ENCODE results near the gene GARS1.

Gene GARS1

GRCh38 chr7:30594540-30595435 is at the start of gene GARS1:
Gene GARS1 (plus strand): TSS chr7:30594878. CDS start chr7:30594922, 44 bp downstream.
- H3K4me1 ChIP-seq, result no peaks in the 10 kb centered on the region
- H3K4me3 ChIP-seq (ENCODE audit: low read depth, low read length), result peak within 1 kb of the TSS; percentile 83
- peak within 1 kb of the TSS; percentile 90 for H3K27ac ChIP-seq
- no peaks in the 10 kb centered on the region for H3K9me3 ChIP-seq (ENCODE audit: control insufficient read depth, low read length)
- no peak for TF ChIP-seq CTCF (IDR thresholded peaks at IDR 0.05)
- peak within 1 kb of the TSS; percentile 89 for H3K9ac ChIP-seq
- no peaks in the 10 kb centered on the region for H3K27me3 ChIP-seq (ENCODE audit: control insufficient read depth, insufficient read depth, low read length)
- peak within 1 kb of the TSS; percentile 88 for H2AFZ ChIP-seq
- peaks cover 25% of the 10 kb centered on the region for H3K79me2 ChIP-seq
- H3K4me2 ChIP-seq (ENCODE audit: low read length), result peak within 1 kb of the TSS; percentile 81
- no peaks in the 10 kb centered on the region for H3K36me3 ChIP-seq (ENCODE audit: control insufficient read depth, insufficient read depth, low read length)

- Histone ChIP-seq H3K4me3 (ENCODE audit: low read depth, low read length) (no peak overlapping the region), H3K79me2 (no peaks in the 10 kb centered on the region), H3K36me3 (ENCODE audit: control insufficient read depth, insufficient read depth, low read length) (no peaks in the 10 kb centered on the region), H3K27me3 (ENCODE audit: control insufficient read depth, insufficient read depth, low read length) (no peaks in the 10 kb centered on the region), H3K4me1 (peaks cover 12% of the 10 kb centered on the region), H3K27ac (no peak overlapping the region), H2AFZ (no peak overlapping the region), H3K9ac (no peak overlapping the region), H3K9me3 (ENCODE audit: control insufficient read depth, low read length) (no peaks in the 10 kb centered on the region), H3K4me2 (ENCODE audit: low read length) (no peak overlapping the region)
- no peak for TF ChIP-seq CTCF (IDR thresholded peaks at IDR 0.05)
These were observed 48.7 kb upstream of the GARS1 start for GRCh38 chr7:30545791-30546555.

GRCh38 chr7:30546596-30546995 is 48.1 kb upstream of the GARS1 start:
- Histone ChIP-seq H3K4me1 (peaks cover 16% of the 10 kb centered on the region), H3K79me2 (no peaks in the 10 kb centered on the region), H3K4me2 (ENCODE audit: low read length) (no peak overlapping the region), H2AFZ (no peak overlapping the region), H3K9ac (no peak overlapping the region), H3K27me3 (ENCODE audit: control insufficient read depth, insufficient read depth, low read length) (no peaks in the 10 kb centered on the region), H3K9me3 (ENCODE audit: control insufficient read depth, low read length) (no peaks in the 10 kb centered on the region), H3K36me3 (ENCODE audit: control insufficient read depth, insufficient read depth, low read length) (no peaks in the 10 kb centered on the region), H3K4me3 (ENCODE audit: low read depth, low read length) (no peak overlapping the region), H3K27ac (no peak overlapping the region)
- no peak for TF ChIP-seq CTCF (IDR thresholded peaks at IDR 0.05)

GRCh38 chr7:30548845-30549244 is 45.8 kb upstream of the GARS1 start:
- Histone ChIP-seq H3K36me3 (ENCODE audit: control insufficient read depth, insufficient read depth, low read length) (no peaks in the 10 kb centered on the region), H3K79me2 (no peaks in the 10 kb centered on the region), H3K4me1 (peaks cover 19% of the 10 kb centered on the region), H3K4me2 (ENCODE audit: low read length) (no peak overlapping the region), H2AFZ (peak overlapping the region; percentile 16), H3K27ac (no peak overlapping the region), H3K27me3 (ENCODE audit: control insufficient read depth, insufficient read depth, low read length) (no peaks in the 10 kb centered on the region), H3K4me3 (ENCODE audit: low read depth, low read length) (no peak overlapping the region), H3K9me3 (ENCODE audit: control insufficient read depth, low read length) (no peaks in the 10 kb centered on the region), H3K9ac (no peak overlapping the region)
- TF ChIP-seq CTCF (IDR thresholded peaks at IDR 0.05), result peak; percentile 88
